ENCODE results near the gene TBC1D5. TPM values are rescaled to one million over a fixed set of nuclear protein-coding genes. Genes with fewer than 3 reads are reported as not detected.

TBC1D5 gene
- total RNA-seq, 4 donors from 2014 or later: 29.2 to 114 (median 53.4) TPM

DNA sequence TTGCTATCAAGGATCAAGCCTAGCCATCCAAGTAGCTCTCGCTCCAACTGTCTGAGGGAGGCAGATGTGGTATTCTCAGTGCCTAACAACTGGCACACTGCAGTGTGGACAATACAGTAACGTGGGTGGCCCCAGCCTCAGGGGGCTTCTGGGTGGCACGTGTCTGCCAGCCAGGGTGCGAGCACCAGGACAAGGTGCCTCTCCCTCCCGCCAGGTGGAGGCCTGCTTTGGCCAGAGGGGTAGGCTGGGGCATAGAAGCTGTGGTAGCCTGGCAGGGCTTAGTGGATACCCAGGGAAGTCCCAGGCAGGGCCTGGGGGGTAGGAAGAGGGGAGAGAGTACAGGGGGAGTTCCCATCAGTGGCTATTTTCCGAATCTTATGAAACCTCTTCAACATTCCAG, 623.7 kb downstream of the TBC1D5 start:
- Histone ChIP-seq H3K4me1 (no peaks in the 10 kb centered on the region), H3K9me3 (no peaks in the 10 kb centered on the region), H3K27me3 (no peaks in the 10 kb centered on the region), H3K36me3 (no peaks in the 10 kb centered on the region), H3K4me3 (no peak overlapping the region), H3K27ac (no peak overlapping the region)
- DNase-seq: no peak
- TF ChIP-seq, protein P1, sequence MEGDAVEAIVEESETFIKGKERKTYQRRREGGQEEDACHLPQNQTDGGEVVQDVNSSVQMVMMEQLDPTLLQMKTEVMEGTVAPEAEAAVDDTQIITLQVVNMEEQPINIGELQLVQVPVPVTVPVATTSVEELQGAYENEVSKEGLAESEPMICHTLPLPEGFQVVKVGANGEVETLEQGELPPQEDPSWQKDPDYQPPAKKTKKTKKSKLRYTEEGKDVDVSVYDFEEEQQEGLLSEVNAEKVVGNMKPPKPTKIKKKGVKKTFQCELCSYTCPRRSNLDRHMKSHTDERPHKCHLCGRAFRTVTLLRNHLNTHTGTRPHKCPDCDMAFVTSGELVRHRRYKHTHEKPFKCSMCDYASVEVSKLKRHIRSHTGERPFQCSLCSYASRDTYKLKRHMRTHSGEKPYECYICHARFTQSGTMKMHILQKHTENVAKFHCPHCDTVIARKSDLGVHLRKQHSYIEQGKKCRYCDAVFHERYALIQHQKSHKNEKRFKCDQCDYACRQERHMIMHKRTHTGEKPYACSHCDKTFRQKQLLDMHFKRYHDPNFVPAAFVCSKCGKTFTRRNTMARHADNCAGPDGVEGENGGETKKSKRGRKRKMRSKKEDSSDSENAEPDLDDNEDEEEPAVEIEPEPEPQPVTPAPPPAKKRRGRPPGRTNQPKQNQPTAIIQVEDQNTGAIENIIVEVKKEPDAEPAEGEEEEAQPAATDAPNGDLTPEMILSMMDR (IDR thresholded peaks at IDR 0.05): no peak
- no peak for TF ChIP-seq POLR2A (IDR thresholded peaks at IDR 0.05)

- Histone ChIP-seq H3K27ac (no peak overlapping the region), H3K27me3 (no peaks in the 10 kb centered on the region), H3K9me3 (no peaks in the 10 kb centered on the region), H3K4me1 (no peaks in the 10 kb centered on the region), H3K4me3 (no peak overlapping the region), H3K36me3 (no peaks in the 10 kb centered on the region)
- DNase-seq: no peak
- TF ChIP-seq POLR2A (IDR thresholded peaks at IDR 0.05): no peak
- TF ChIP-seq, protein P1 (IDR thresholded peaks at IDR 0.05): no peak
Measured at GRCh38 chr3:17116007-17116600, 626.3 kb downstream of the TBC1D5 start.

DNA sequence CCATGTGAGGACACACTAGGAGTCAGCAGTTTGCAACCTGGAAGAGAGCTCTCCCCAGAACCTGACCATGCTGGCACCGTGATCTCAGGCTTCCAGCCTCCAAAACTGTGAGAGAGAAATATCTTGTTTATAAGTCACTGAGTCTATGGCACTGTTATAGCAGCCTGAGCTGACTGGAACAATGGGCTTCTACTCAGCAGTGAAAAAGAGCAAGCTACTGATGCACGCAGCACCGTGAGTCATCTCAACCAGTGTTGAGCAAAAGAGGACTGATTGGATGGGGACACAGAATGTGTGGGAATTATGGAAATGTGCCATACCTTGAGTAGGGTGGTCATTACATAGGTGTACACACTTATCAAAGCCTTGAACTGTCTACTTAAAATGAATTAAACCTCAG, 627.2 kb downstream of the TBC1D5 start:
- TF ChIP-seq, protein P1 (IDR thresholded peaks at IDR 0.05): no peak

DNA sequence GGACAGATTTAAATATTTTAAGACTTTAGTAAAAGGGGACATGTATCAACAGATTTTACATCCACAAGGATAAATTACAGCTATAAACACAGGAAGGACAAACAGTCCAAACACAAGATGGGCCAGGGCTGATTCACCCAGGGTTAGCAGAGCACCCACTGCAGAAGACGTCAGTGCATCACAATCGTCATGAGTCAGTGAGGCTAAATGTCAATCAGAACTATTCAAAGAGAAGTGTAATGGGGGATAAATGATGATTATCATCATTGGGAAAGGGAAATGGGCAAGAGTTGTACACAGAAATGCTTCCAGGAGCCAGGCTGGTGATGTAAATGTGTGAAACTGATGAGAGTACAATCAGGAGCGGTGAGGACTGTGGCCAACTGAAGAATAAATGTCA, 630.8 kb downstream of the TBC1D5 start:
- no peaks in the 10 kb centered on the region for H3K36me3 ChIP-seq
- H3K4me3 ChIP-seq: no peak overlapping the region
- no peak overlapping the region for H3K27ac ChIP-seq
- DNase-seq: no peak
- TF ChIP-seq POLR2A (IDR thresholded peaks at IDR 0.05): no peak
- TF ChIP-seq, protein P1 (IDR thresholded peaks at IDR 0.05): no peak
- H3K4me1 ChIP-seq: no peaks in the 10 kb centered on the region
- H3K27me3 ChIP-seq: no peaks in the 10 kb centered on the region
- no peaks in the 10 kb centered on the region for H3K9me3 ChIP-seq

More for the DNA sequence above, 627.2 kb downstream of the TBC1D5 start:
- Histone ChIP-seq H3K4me1 (no peaks in the 10 kb centered on the region), H3K27me3 (no peaks in the 10 kb centered on the region), H3K36me3 (no peaks in the 10 kb centered on the region), H3K9me3 (no peaks in the 10 kb centered on the region), H3K4me3 (no peak overlapping the region), H3K27ac (no peak overlapping the region)
- DNase-seq: no peak

DNA sequence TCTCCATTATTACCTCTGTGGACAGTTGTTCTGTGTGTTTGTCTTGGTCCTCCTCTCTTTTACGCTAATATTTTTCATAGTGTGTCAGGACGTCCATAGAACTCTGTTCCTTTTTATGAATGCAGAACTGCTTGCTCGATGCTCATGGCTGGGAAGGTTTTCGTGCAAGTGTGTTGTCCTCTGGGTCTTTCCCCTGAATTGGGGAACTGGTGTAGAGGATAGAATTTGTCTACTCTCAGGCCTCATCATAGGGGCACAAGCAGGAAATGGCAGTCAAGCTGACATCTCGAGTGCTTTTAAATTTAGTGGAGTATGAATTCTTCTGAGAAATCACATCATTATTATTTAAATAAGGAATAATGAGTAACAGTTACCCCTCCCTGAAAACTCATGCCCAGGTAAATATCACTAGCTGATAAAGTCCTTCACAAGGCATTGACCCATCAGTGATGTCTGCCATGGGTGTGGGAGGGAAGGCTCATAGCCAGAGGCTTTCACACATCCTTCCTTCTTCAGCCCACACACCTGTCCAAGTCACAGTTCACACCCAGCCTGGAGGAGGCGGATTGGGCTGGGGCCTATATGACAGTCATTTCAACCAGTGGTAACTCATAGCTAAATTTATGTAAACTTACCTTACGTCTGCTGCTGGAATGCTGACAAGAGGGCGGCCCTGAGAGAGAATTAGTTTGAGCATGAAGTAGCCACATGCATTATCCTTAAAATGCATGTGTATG, 631.6 kb downstream of the TBC1D5 start:
- H3K4me1 ChIP-seq: no peaks in the 10 kb centered on the region
- DNase-seq: no peak
- H3K27ac ChIP-seq: no peak overlapping the region
- no peaks in the 10 kb centered on the region for H3K27me3 ChIP-seq
- no peak overlapping the region for H3K4me3 ChIP-seq
- H3K9me3 ChIP-seq: no peaks in the 10 kb centered on the region
- TF ChIP-seq POLR2A (IDR thresholded peaks at IDR 0.05): no peak
- no peaks in the 10 kb centered on the region for H3K36me3 ChIP-seq

Small RNA genes lying within 50 kb of the gene (small RNA-seq; reads per million reads assigned to genes)
- gene AC104451.1 (0 reads per million in 2 donors), gene RNU7-10P (0 reads per million in 2 donors)
